AML-193 (cell line): Measurements from ENCODE around the gene RNF130.
"Not testable (repeated sequence)": the region's sequence is repeated elsewhere in the genome, so short reads cannot be mapped to it uniquely, and the experiment has no call there.

ENCODE experiments used
- DNase-seq, 2 experiments: peaks; one replicate each; lab custom pipeline; 2025; lab: John Stamatoyannopoulos, UW

Gene RNF130

GRCh38 chr5:180018347-180019060 lies 53.1 kb downstream of the RNF130 start:
- no peak for DNase-seq

DNA sequence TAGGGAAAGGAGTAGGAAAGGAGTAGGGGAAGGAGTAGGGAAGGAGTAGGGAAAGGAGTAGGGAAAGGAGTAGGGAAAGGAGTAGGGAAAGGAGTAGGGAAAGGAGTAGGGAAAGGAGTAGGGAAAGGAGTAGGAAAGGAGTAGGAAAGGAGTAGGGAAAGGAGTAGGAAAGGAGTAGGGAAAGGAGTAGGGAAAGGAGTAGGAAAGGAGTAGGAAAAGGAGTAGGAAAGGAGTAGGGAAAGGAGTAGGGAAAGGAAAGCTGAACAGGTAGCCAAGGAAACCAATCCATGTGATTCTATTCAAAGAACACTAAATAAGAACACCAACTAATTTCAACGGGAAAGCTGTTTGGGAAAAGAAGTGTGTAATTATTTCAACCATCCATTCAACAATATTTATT lies 56.0 kb downstream of the RNF130 start:
- DNase-seq, result not testable (repeated sequence)

GRCh38 chr5:180013678-180014077 lies 57.9 kb downstream of the RNF130 start:
- no peak for DNase-seq

DNA sequence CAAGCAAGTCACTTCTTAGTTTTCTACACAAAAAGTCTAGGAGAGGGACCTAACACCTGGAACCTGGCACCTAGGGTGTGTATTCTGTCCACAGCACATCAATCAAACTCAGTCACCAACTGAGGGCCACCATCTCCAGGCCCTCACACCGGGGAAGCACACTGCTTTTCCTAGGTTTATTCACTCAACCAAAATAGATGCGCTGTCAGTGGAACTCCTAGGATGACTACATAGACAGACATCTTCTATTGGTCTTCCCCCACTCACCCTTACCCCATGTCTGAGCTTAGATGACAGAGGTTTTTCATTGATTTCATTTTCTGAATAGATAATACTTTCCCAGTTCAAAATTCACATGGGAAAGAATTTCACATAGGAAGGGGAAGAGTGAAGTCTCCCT lies 59.2 kb downstream of the RNF130 start:
- DNase-seq, result no peak

DNA sequence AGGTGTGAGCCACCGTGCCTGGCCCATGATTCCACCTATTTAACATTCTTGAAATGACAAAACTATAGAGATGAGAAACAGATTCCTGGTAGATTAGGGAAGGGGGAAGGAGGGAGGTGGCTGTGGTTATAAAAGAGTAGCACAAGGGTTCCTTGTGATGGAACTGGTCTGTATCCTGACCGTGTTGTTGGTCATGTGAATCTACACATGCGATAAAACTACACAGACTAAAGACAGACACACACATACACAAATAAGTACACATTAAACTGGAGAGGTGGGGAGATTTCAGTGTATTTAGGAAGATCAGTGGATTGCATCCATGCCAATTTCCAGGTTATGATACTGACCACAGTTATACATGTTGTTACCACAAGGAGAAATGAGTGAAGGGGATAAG lies 60.9 kb downstream of the RNF130 start:
- no peak for DNase-seq

GRCh38 chr5:180009581-180009980 lies 62.0 kb downstream of the RNF130 start:
- DNase-seq, result no peak

DNA sequence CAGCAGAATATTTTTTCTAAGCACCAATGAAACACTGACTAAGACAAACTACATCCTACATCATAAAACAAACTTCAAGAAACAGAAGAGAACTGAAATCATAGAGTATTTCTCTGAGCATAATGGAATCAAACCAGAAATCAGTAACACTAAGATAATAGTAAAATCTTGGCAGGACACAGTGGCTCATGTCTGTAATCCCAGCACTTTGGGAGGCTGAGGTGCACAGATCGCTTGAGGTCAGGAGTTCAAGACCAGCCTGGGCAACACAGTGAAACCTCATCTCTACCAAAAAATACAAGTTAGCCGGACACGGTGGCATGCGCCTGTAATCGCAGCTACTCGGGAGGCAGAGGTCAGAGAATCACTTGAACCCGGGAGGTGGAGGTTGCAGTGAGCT lies 63.1 kb downstream of the RNF130 start:
- no peak for DNase-seq

GRCh38 chr5:180007582-180007981 lies 64.0 kb downstream of the RNF130 start:
- no peak for DNase-seq

DNA sequence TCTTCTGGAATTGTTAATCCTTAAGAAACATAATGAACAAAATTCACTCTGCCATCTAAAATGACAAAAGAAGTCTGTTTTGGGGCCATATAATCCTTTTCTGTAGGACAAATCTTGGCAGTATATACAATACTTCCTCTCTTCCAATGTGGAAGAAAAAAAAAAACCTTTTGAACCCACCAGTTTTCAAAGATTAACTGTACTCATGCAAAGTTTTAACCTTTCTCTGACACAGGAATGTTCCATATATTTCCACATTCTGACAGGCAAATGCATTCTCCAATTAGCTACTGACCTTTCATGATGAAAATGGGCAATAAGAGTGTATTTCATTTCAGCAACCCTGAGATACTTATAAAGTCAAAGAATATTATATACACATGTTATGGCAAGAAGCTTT lies 65.4 kb downstream of the RNF130 start:
- no peak for DNase-seq

- no peak for DNase-seq
Measured at GRCh38 chr5:180003127-180003526, 68.4 kb downstream of the RNF130 start.

DNA sequence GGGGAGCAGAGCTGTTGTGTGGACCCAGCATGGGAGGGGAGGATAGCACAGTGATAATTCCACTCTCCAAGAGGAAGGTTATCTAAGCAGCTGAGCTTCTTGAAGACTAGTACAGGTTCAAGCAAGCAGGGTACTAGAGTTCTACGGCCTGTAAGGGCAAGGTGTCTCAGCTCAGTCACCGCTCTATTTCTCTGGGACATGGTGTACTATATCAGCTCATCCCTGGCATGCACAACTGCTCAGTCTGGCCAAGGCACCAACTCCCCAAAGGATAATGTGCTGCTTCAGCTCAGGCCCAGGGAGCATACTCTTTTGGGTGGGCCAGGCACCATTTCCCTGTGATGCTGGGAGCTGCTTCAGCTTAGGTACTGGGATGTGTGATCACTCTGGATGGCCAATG lies 69.8 kb downstream of the RNF130 start:
- DNase-seq, result no peak

GRCh38 chr5:180001136-180001535 lies 70.4 kb downstream of the RNF130 start:
- DNase-seq, result no peak

GRCh38 chr5:179998485-179998884 lies 73.1 kb downstream of the RNF130 start:
- DNase-seq, result no peak

GRCh38 chr5:179994583-179995323 lies 76.8 kb downstream of the RNF130 start:
- no peak for DNase-seq

GRCh38 chr5:179992855-179993254 lies 78.7 kb downstream of the RNF130 start:
- DNase-seq, result not testable (repeated sequence)

DNA sequence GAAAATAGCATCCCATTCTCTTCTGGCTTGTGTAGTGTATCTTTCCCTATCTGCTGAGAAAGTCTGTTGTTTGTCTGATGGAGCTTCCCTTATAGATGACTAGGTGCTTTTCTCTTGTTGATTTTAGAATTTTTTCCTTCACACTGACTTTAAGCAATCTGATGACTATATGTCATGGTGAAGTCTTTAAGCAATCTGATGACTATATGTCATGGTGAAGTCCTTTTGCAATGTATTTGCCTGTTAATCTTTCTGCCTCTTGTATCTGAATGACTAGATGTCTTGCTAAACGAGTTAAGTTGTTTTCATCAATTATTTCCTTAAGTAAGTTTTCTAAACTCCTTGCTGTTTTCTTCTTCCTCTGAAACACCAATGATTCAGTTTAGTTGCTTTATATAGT lies 80.5 kb downstream of the RNF130 start:
- DNase-seq, result no peak

- DNase-seq, result not testable (repeated sequence)
Measured at GRCh38 chr5:179990525-179990924, 81.0 kb downstream of the RNF130 start.

DNA sequence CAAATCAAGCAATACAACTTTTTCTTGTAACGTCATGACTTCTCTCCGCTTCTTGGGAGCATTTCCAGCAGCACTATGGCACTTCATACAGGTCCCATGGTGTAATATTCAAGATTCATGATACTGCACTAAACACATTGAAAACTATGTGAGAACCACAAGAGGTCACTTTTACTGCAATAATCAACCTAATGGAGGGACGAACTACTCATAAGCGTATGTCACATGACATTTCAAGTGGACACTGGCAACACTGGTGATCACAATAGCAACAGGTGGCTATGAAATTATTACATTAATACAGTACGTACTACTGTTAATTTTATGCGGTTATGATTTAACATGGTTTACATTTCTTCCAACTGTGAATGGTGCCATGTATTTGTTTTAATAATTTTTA lies 85.2 kb downstream of the RNF130 start:
- peak; percentile 18 to 20 for DNase-seq

GRCh38 chr5:179981636-179982035 lies 89.9 kb downstream of the RNF130 start:
- no peak for DNase-seq

DNA sequence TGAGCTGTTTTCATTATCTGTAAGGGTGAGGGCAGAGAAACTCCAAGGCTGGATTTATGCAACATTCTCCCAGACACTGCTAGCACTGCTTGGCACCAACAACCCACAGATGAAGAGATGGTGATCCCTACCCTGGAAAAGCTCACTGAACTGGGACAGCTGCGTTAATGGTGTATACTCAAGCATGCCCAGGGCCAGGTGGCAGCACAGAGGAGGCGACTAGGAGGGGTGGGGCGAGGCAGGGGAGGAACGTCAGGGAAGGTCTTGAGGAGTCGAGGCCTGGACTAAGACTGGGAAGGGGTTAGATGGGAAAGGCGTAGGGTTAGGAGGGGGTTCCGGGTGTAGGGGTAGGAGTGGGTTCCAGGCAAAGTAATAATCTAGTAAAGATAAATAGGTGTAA lies 90.8 kb downstream of the RNF130 start:
- no peak for DNase-seq

GRCh38 chr5:179978792-179979191 lies 92.8 kb downstream of the RNF130 start:
- DNase-seq, result no peak

GRCh38 chr5:179975713-179976134 lies 95.8 kb downstream of the RNF130 start:
- no peak for DNase-seq

GRCh38 chr5:179974946-179975712 lies 96.4 kb downstream of the RNF130 start:
- peak; percentile 34 to 49 for DNase-seq
